Loucy (cell line): Measurements from ENCODE around the gene KRTAP3-2.
"Not testable (repeated sequence)": the region's sequence is repeated elsewhere in the genome, so short reads cannot be mapped to it uniquely, and the experiment has no call there.

ENCODE experiments used
- H2AFZ ChIP-seq: fragments of 200-600 bp; sonication (generic); 2 replicates; pipeline ENCODE4 v1.6.0; 2016; ENCODE audit warnings: antibody characterized with exemption, mild to moderate bottlenecking, low read length, moderate library complexity
- H3F3A ChIP-seq: fragments of 200-600 bp; 2 replicates; pipeline ENCODE4 v1.6.0; 2016; ENCODE audit warnings: antibody characterized with exemption, low read depth, mild to moderate bottlenecking
- H3K27me3 ChIP-seq: fragments of 200-600 bp; sonication (generic); 2 replicates; pipeline ENCODE4 v1.6.1; 2014; ENCODE audit warnings: low read length, mild to moderate bottlenecking; ENCODE audit not compliant: insufficient read depth, poor library complexity, severe bottlenecking
- H3K36me3 ChIP-seq: fragments of 200-600 bp; sonication (generic); 2 replicates; pipeline ENCODE4 v1.6.1; 2016; ENCODE audit warnings: low read length; ENCODE audit not compliant: insufficient read depth
- H3K4me1 ChIP-seq: fragments of 200-600 bp; sonication (generic); 2 replicates; pipeline ENCODE4 v1.5.1; 2014; ENCODE audit warnings: low read length, mild to moderate bottlenecking; ENCODE audit not compliant: insufficient read depth, poor library complexity, severe bottlenecking
- H3K4me2 ChIP-seq: fragments of 200-600 bp; sonication (generic); 2 replicates; pipeline ENCODE4 v1.6.0; 2014; ENCODE audit warnings: antibody characterized with exemption, low read length, low read depth, mild to moderate bottlenecking; ENCODE audit not compliant: poor library complexity, severe bottlenecking
- H3K4me3 ChIP-seq: fragments of 200-600 bp; sonication (generic); 2 replicates; pipeline ENCODE4 v1.5.1; 2014; ENCODE audit warnings: low read length, mild to moderate bottlenecking, mixed read lengths; ENCODE audit not compliant: poor library complexity, severe bottlenecking
- H3K79me2 ChIP-seq: fragments of 200-600 bp; sonication (generic); 2 replicates; pipeline ENCODE4 v1.6.1; 2014; ENCODE audit warnings: low read length; ENCODE audit not compliant: insufficient read depth
- H3K9ac ChIP-seq: fragments of 200-600 bp; sonication (generic); 2 replicates; pipeline ENCODE4 v1.6.0; 2014; ENCODE audit warnings: mild to moderate bottlenecking, low read depth, low read length, moderate library complexity; ENCODE audit not compliant: poor library complexity, severe bottlenecking
- H3K9me2 ChIP-seq: fragments of 200-600 bp; sonication (generic); replicated peaks from 2 replicates; pipeline ENCODE4 v1.6.1; 2016; ENCODE audit warnings: low read depth, low read length, mixed read lengths
- H3K9me3 ChIP-seq: fragments of 200-600 bp; sonication (generic); 2 replicates; pipeline ENCODE4 v1.6.1; 2014; ENCODE audit warnings: mild to moderate bottlenecking, antibody characterized with exemption, low read length, low read depth; ENCODE audit not compliant: insufficient read depth
- H4K20me1 ChIP-seq: fragments of 200-600 bp; sonication (generic); 2 replicates; pipeline ENCODE4 v1.6.0; 2014; ENCODE audit warnings: antibody characterized with exemption, low read length, mild to moderate bottlenecking; ENCODE audit not compliant: insufficient read depth, poor library complexity, severe bottlenecking
- EZH2phosphoT487 ChIP-seq: fragments of 200-600 bp; IDR thresholded peaks from 2 replicates; pipeline ENCODE4 v1.6.1; 2018; ENCODE audit warnings: antibody characterized with exemption, mild to moderate bottlenecking, moderate library complexity, borderline replicate concordance
- TF ChIP-seq, protein P1 (sequence below): fragments of 200-600 bp; sonication (generic); conservative IDR thresholded peaks from 2 replicates; pipeline ENCODE4 v1.5.1; 2014; ENCODE audit warnings: mild to moderate bottlenecking, antibody characterized with exemption, low read length

Gene KRTAP3-2

DNA sequence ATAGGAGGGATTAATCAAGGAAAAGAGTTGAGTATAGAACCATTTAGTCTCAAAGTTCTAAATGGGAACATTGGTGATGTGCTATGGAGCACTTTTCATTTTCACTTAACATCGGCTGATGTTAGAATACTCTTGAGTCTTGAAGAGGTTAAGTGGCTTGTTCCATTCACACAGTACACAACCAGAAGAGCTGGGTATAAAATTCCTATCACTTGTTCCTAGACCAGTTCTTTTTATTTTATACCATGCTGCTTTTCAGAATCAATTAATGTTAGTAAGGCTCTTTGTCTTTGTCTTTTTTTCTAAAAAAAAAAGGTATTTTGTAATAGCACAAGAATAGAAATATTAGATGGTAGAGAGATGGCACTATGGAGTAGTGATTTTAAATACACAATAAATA, 43.2 kb upstream of the KRTAP3-2 start:
- no peak for TF ChIP-seq EZH2phosphoT487
- TF ChIP-seq, protein P1, sequence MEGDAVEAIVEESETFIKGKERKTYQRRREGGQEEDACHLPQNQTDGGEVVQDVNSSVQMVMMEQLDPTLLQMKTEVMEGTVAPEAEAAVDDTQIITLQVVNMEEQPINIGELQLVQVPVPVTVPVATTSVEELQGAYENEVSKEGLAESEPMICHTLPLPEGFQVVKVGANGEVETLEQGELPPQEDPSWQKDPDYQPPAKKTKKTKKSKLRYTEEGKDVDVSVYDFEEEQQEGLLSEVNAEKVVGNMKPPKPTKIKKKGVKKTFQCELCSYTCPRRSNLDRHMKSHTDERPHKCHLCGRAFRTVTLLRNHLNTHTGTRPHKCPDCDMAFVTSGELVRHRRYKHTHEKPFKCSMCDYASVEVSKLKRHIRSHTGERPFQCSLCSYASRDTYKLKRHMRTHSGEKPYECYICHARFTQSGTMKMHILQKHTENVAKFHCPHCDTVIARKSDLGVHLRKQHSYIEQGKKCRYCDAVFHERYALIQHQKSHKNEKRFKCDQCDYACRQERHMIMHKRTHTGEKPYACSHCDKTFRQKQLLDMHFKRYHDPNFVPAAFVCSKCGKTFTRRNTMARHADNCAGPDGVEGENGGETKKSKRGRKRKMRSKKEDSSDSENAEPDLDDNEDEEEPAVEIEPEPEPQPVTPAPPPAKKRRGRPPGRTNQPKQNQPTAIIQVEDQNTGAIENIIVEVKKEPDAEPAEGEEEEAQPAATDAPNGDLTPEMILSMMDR, result no peak
- no peak overlapping the region for H3K4me2 ChIP-seq
- H3K9me3 ChIP-seq, result no peaks in the 10 kb centered on the region
- peaks cover 5% of the 10 kb centered on the region for H3K4me1 ChIP-seq
- no peaks in the 10 kb centered on the region for H3K79me2 ChIP-seq
- H2AFZ ChIP-seq, result no peak overlapping the region
- H3K36me3 ChIP-seq, result no peaks in the 10 kb centered on the region
- no peaks in the 10 kb centered on the region for H4K20me1 ChIP-seq
- H3K9me2 ChIP-seq, result no peaks in the 10 kb centered on the region
- H3K9ac ChIP-seq, result no peak overlapping the region
- no peak overlapping the region for H3K4me3 ChIP-seq
- H3F3A ChIP-seq, result 0 out of 2 replicates have a peak, but pooled peaks cover 6% of the 10 kb centered on the region
- peaks cover 37% of the 10 kb centered on the region for H3K27me3 ChIP-seq

DNA sequence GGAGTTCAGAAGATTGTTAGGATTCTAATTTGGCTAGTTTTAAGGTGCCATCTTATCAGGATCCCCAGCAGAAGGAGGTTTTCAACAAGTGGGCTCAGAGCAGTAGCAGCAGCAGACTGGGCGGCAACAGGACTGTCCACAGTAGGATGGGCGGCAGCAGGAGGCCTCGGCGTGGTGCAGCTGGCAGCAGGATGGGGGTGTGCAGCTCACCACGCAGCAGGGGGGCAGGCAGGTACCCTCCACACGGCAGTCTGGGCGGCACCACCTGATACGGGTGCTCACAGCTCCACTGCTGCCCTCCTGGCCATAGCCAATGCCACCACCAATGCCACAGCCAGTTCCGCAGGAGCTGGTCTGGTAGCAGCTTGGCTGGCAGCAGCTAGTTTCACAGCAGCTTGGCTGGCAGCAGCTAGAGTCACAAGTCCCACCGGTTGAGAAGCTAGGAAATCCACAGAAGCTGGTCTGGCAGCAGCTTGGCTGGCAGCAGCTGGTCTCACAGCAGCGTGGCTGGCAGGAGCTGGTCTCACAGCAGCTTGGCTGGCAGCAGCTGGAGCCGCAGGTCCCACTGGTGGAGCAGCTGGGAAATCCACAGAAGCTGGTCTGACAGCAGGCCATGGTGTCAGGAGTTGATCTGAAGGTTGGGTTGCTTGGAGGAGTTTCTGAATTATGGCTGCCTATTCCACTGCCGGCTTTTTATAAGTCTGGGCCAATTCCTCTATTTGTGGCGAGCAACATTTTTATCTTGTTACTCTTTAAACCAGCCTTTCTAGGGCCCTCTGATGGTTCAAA, 41.3 kb upstream of the KRTAP3-2 start, which contains the start of gene KRTAP1-1:
Gene KRTAP1-1 (minus strand): TSS at position 668 of the 789 bp plus-strand sequence. CDS start 53 bp downstream, at position 615.
- H3F3A ChIP-seq, H3K79me2 ChIP-seq, H3K9me2 ChIP-seq, H4K20me1 ChIP-seq, H2AFZ ChIP-seq, H3K4me3 ChIP-seq, H3K9ac ChIP-seq, H3K4me2 ChIP-seq, H3K9me3 ChIP-seq, H3K4me1 ChIP-seq, H3K36me3 ChIP-seq: not testable (repeated sequence)
- peaks cover 37% of the 10 kb centered on the region for H3K27me3 ChIP-seq

DNA sequence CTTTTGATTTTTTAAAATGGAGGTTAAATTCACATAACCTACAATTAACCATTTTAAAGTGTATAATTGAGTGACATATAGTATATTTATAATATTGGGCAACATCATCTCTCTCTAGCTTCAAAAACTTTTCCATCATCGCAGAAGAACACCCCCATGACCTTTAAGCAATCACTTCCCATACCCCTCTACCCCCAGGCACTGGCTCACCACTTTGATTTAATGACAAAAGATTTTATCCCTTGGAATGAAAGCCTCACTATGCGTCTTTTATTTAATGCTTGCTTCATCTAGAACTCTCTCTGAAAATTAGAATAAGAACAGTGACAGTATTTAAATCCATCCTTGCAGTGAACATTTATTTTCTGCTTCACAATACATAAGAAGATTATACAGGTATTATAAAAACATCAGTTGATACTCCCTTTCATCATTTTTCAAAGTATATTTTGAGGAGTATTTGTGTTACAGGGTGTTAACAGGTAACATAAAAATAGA, 38.2 kb upstream of the KRTAP3-2 start:
- no peaks in the 10 kb centered on the region for H3F3A ChIP-seq
- no peaks in the 10 kb centered on the region for H3K9me3 ChIP-seq
- H2AFZ ChIP-seq, result no peak overlapping the region
- H3K9me2 ChIP-seq, result no peaks in the 10 kb centered on the region
- no peaks in the 10 kb centered on the region for H3K79me2 ChIP-seq
- no peaks in the 10 kb centered on the region for H3K36me3 ChIP-seq
- no peak overlapping the region for H3K4me2 ChIP-seq
- H3K27me3 ChIP-seq, result peaks cover 32% of the 10 kb centered on the region
- H3K9ac ChIP-seq, result no peak overlapping the region
- no peak overlapping the region for H3K4me3 ChIP-seq
- TF ChIP-seq, protein P1, result no peak
- TF ChIP-seq EZH2phosphoT487, result no peak
- H4K20me1 ChIP-seq, result no peaks in the 10 kb centered on the region
- H3K4me1 ChIP-seq, result no peaks in the 10 kb centered on the region

DNA sequence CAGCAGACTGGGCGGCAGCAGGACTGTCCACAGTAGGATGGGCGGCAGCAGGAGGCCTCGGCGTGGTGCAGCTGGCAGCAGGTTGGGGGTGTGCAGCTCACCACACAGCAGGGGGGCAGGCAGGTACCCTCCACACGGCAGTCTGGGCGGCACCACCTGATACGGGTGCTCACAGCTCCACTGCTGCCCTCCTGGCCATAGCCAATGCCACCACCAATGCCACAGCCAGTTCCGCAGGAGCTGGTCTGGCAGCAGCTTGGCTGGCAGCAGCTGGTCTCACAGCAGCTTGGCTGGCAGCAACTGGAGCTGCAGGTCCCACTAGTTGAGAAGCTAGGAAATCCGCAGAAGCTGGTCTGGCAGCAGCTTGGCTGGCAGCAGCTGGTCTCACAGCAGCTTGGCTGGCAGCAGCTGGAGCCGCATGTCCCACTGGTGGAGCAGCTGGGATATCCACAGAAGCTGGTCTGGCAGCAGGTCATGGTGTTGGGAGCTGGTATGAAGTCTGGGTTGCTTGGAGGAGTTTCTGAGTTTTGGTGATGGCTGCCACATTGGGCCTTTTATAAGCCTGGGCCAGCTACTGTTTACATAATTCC, 34.7 kb upstream of the KRTAP3-2 start, which contains the start of gene KRTAP1-3:
Gene KRTAP1-3 (minus strand): TSS at position 529 of the 590 bp plus-strand sequence. CDS start 53 bp downstream, at position 476.
- not testable (repeated sequence) for H2AFZ ChIP-seq, H3K4me1 ChIP-seq, H3K9me2 ChIP-seq, H3K36me3 ChIP-seq, H3K79me2 ChIP-seq, H3K4me3 ChIP-seq, H3K27me3 ChIP-seq, H3K9me3 ChIP-seq, H3K9ac ChIP-seq, H3K4me2 ChIP-seq, H4K20me1 ChIP-seq, H3F3A ChIP-seq
